ACC112 (cell line): Measurements from ENCODE around the gene OGFRL1.

ENCODE experiments used
- H2AFZ ChIP-seq: fragments of 200-600 bp; sonication (generic); one replicate; pipeline ENCODE4 v1.6.0; 2017; ENCODE audit warnings: antibody characterized with exemption, low read length; ENCODE audit not compliant: unreplicated experiment
- H3K27ac ChIP-seq: fragments of 200-600 bp; sonication (generic); 2 replicates; pipeline ENCODE4 v1.5.1; 2014; ENCODE audit warnings: low read depth, mild to moderate bottlenecking, antibody characterized with exemption, low read length, moderate library complexity
- H3K27me3 ChIP-seq: fragments of 200-600 bp; sonication (generic); 2 replicates; pipeline ENCODE4 v1.6.1; 2014; ENCODE audit warnings: mild to moderate bottlenecking, antibody characterized with exemption, low read length, moderate library complexity, mixed read lengths; ENCODE audit not compliant: insufficient read depth
- H3K36me3 ChIP-seq: fragments of 200-600 bp; sonication (generic); 2 replicates; pipeline ENCODE4 v1.6.1; 2016; ENCODE audit warnings: mild to moderate bottlenecking, antibody characterized with exemption, low read length, moderate library complexity, mixed read lengths; ENCODE audit not compliant: insufficient read depth
- H3K4me1 ChIP-seq: fragments of 200-600 bp; sonication (generic); one replicate; pipeline ENCODE4 v1.6.1; 2016; ENCODE audit warnings: low read length, mixed read lengths; ENCODE audit not compliant: insufficient read depth, unreplicated experiment, control insufficient read depth
- H3K4me3 ChIP-seq: fragments of 200-600 bp; sonication (generic); 2 replicates; pipeline ENCODE4 v1.5.1; 2014; ENCODE audit warnings: mild to moderate bottlenecking, low read depth, low read length
- H3K79me2 ChIP-seq: fragments of 200-600 bp; sonication (generic); one replicate; pipeline ENCODE4 v1.6.0; 2016; ENCODE audit warnings: low read length; ENCODE audit not compliant: control insufficient read depth, unreplicated experiment, insufficient read depth

Gene OGFRL1

DNA sequence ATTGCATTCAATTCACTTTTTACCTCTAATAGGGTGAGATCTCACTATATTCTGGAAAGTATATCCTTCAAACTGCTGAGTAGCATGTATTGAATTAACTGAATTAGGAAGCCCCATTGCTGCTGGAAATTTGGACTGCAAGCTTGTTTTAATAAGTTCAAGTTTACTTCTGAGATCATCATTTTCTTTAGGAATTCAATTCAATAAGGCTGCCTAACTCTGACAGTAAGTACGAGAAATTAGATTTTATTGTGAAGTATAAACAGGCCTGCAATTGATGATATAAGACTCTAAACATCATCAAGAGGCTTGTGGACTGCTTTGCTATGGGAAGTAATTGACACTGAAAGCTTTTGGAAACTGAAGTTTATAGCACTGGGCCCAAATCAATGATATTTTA lies 44.4 kb downstream of the OGFRL1 start:
- Histone ChIP-seq H3K4me3 (no peak overlapping the region), H2AFZ (no peak overlapping the region), H3K4me1 (peaks cover 31% of the 10 kb centered on the region), H3K27me3 (no peaks in the 10 kb centered on the region), H3K27ac (peak overlapping the region; percentile 79), H3K36me3 (no peaks in the 10 kb centered on the region), H3K79me2 (no peaks in the 10 kb centered on the region)

DNA sequence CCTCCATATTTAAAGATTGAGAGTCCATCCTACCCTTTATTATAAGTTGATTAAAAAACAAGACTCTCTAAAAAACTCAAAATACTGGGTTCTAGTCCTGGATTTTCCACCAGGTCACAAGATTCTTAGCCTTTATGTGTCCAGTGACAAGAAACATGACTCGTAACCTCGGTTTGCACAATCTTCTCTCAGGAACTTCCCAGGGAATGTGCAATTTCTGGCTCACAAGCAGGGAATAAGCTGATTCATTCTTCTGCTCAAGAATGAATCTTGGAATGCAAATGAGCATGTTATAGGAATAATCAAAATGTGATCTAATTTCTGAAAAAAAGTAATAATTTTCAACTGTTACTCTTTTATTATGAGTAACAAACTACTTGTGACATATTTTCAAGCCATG lies 45.1 kb downstream of the OGFRL1 start:
- no peaks in the 10 kb centered on the region for H3K36me3 ChIP-seq
- H3K27me3 ChIP-seq, result no peaks in the 10 kb centered on the region
- no peaks in the 10 kb centered on the region for H3K79me2 ChIP-seq
- peak overlapping the region; percentile 79 for H3K27ac ChIP-seq
- H2AFZ ChIP-seq, result no peak overlapping the region
- H3K4me1 ChIP-seq, result peaks cover 31% of the 10 kb centered on the region
- no peak overlapping the region for H3K4me3 ChIP-seq

- Histone ChIP-seq H3K4me1 (peaks cover 31% of the 10 kb centered on the region), H2AFZ (no peak overlapping the region), H3K27me3 (no peaks in the 10 kb centered on the region), H3K4me3 (no peak overlapping the region; the same call in 1 of the 2 replicates), H3K36me3 (no peaks in the 10 kb centered on the region), H3K27ac (peak overlapping the region; percentile 79; the same call in 1 of the 2 replicates), H3K79me2 (no peaks in the 10 kb centered on the region)
Measured at GRCh38 chr6:71334768-71335167, 46.2 kb downstream of the OGFRL1 start.

- no peak overlapping the region for H3K27ac ChIP-seq
- H3K27me3 ChIP-seq, result no peaks in the 10 kb centered on the region
- no peaks in the 10 kb centered on the region for H3K79me2 ChIP-seq
- no peak overlapping the region for H3K4me3 ChIP-seq
- H2AFZ ChIP-seq, result no peak overlapping the region
- H3K4me1 ChIP-seq, result peaks cover 31% of the 10 kb centered on the region
- H3K36me3 ChIP-seq, result no peaks in the 10 kb centered on the region
Measured at GRCh38 chr6:71335544-71335943, 46.9 kb downstream of the OGFRL1 start.

- no peaks in the 10 kb centered on the region for H3K36me3 ChIP-seq
- no peak overlapping the region for H3K4me3 ChIP-seq
- H3K27me3 ChIP-seq, result no peaks in the 10 kb centered on the region
- H3K4me1 ChIP-seq, result peaks cover 31% of the 10 kb centered on the region
- H2AFZ ChIP-seq, result no peak overlapping the region
- no peak overlapping the region for H3K27ac ChIP-seq
- no peaks in the 10 kb centered on the region for H3K79me2 ChIP-seq
Measured at GRCh38 chr6:71336901-71337300, 48.3 kb downstream of the OGFRL1 start.

DNA sequence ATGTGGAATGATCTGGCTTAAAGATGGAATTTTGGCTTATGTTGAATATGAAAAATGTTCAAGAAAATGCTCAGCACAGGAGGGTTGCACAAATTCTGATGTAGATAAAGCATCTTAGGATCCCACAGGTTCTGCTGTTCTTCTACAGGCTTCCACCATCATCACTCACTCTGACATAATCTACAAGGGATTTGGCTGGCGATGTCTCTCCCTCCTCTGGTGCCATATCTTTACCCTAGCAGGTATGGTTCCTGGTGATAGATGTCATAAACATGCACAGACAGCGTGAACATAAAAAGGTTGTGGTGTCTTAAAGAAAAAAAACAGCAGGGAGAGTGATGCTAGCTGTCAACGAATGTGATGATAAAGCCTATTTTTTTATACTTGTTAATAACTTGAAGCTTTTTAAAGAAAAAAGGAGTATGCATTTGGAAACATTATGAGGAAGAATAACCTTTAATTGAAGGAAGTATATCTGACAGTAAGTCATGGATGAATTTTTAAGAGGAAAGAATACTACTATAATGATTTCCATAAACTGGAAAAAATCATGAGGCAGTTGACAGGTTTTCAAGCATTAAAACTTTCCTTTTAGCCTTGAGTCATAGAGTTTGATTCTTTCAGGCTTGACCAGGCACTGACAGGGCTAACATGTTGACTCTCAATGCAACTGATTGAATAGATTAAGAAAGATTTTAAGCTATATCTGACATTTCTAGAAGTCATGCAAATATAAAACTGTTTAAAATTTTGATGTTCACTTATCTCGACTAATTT lies 50.1 kb downstream of the OGFRL1 start:
- Histone ChIP-seq H3K4me3 (no peak overlapping the region), H2AFZ (no peak overlapping the region), H3K27me3 (no peaks in the 10 kb centered on the region), H3K27ac (no peak overlapping the region), H3K36me3 (no peaks in the 10 kb centered on the region), H3K4me1 (peaks cover 18% of the 10 kb centered on the region), H3K79me2 (no peaks in the 10 kb centered on the region)

DNA sequence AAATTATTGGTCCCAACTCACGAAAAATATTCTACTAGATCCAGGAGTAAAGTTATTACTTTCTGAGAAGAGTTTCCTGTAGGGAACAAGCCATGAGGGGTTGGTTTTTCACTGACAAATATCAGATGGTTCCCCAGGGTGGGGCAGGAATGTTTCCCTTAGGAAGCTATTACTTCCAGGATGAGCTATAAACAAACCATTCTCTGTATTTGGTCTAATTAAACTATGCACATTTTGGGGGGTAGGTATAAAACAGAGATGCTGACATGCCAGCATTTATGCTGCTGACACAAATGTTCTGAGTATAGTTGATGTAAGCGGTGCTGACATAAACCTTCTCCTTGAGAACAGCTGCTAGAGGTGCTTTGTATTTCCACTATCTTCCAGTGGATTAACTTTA lies 54.2 kb downstream of the OGFRL1 start:
- H3K4me3 ChIP-seq, result no peak overlapping the region
- H3K27me3 ChIP-seq, result no peaks in the 10 kb centered on the region
- H3K27ac ChIP-seq, result no peak overlapping the region
- H3K36me3 ChIP-seq, result no peaks in the 10 kb centered on the region
- no peaks in the 10 kb centered on the region for H3K79me2 ChIP-seq
- no peak overlapping the region for H2AFZ ChIP-seq
- H3K4me1 ChIP-seq, result no peaks in the 10 kb centered on the region

DNA sequence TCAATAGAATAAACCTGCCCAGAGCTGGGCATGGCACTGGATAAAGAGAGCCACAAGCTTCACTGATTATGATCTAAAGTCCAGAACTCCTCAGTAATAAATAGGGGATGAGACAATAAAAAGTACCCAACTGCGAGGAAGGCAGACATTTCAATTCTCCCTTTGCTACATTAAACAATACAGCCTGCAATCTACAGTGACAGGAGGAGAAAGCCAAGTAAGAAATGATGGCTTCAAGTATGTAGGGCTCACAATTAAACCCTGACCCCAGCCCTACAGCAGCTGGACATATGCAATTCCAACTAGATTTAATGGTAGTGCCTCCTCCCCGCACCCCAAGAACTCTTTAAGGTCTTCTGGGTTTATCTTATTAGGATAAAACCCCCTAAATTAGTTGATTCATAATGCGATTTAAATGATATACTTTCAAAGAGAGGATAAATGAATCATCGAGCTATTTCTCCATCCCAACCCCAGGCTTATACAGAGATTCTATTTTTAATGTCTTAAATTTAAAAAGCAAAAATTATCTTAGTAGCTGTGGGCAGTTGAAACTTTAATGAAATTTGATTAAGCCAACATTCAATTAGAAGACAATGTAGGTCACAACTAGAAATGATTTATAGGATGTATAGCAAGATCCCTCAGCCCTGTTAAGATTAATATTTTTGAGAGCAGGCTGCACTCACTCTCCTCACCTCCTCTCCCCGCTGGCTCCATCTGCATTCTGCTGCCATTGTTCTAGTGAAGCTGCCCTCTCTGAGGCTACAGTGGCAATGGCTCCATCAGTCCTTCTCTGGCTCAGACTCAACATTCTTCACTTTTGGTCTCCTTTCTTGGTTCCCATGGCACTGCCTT lies 57.1 kb downstream of the OGFRL1 start:
- Histone ChIP-seq H2AFZ (no peak overlapping the region), H3K4me3 (no peak overlapping the region), H3K27me3 (no peaks in the 10 kb centered on the region), H3K36me3 (no peaks in the 10 kb centered on the region), H3K27ac (no peak overlapping the region), H3K4me1 (peaks cover 8% of the 10 kb centered on the region), H3K79me2 (no peaks in the 10 kb centered on the region)

GRCh38 chr6:71346334-71346694 lies 57.7 kb downstream of the OGFRL1 start:
- Histone ChIP-seq H3K36me3 (no peaks in the 10 kb centered on the region), H3K79me2 (no peaks in the 10 kb centered on the region), H3K27me3 (no peaks in the 10 kb centered on the region), H2AFZ (no peak overlapping the region), H3K4me1 (peaks cover 13% of the 10 kb centered on the region), H3K4me3 (no peak overlapping the region), H3K27ac (no peak overlapping the region)

GRCh38 chr6:71347119-71347518 lies 58.5 kb downstream of the OGFRL1 start:
- Histone ChIP-seq H3K27ac (no peak overlapping the region), H3K27me3 (no peaks in the 10 kb centered on the region), H2AFZ (no peak overlapping the region), H3K79me2 (no peaks in the 10 kb centered on the region), H3K36me3 (no peaks in the 10 kb centered on the region), H3K4me3 (no peak overlapping the region), H3K4me1 (peaks cover 13% of the 10 kb centered on the region)

- H3K79me2 ChIP-seq, result no peaks in the 10 kb centered on the region
- no peak overlapping the region for H3K4me3 ChIP-seq
- H3K4me1 ChIP-seq, result peaks cover 13% of the 10 kb centered on the region
- H3K27ac ChIP-seq, result peak overlapping the region; percentile 75
- no peak overlapping the region for H2AFZ ChIP-seq
- H3K36me3 ChIP-seq, result no peaks in the 10 kb centered on the region
- no peaks in the 10 kb centered on the region for H3K27me3 ChIP-seq
Measured at GRCh38 chr6:71349395-71349794, 60.8 kb downstream of the OGFRL1 start.
